Lower leg skin (tissue), 3 donors: Measurements from ENCODE around the gene HEY2.

ENCODE experiments used
- CTCF ChIP-seq, 3 donors: fragments of 450-650 bp; IDR thresholded peaks; one replicate each; pipeline ENCODE4 v1.5.1; 2016; ENCODE audit warnings: antibody characterized with exemption in 3 of 3, mild to moderate bottlenecking in 3 of 3, moderate library complexity in 2 of 3
- POLR2A ChIP-seq, 2 donors: fragments of 450-650 bp; IDR thresholded peaks; one replicate each; pipeline ENCODE4 v1.6.1; 2016 to 2017; ENCODE audit warnings: antibody characterized with exemption in 2 of 2, mild to moderate bottlenecking in 1 of 2, moderate library complexity in 1 of 2

GRCh38 chr6:125780540-125781313 lies 31.3 kb downstream of the HEY2 start:
- TF ChIP-seq CTCF (IDR thresholded peaks at IDR 0.05) (no peak), POLR2A (IDR thresholded peaks at IDR 0.05) (no peak)
